GM12891 (cell line): ENCODE data around the gene CFAP210.
A peak's percentile ranks its signal among the peaks of the same experiment; 100 is the strongest.

Experiments
- PAX5 ChIP-seq: IDR thresholded peaks from 2 replicates; pipeline ENCODE4 v1.6.1; 2011; ENCODE audit warnings: low read length, moderate library complexity, mild to moderate bottlenecking; ENCODE audit not compliant: insufficient read depth, severe bottlenecking
- POLR2A ChIP-seq: IDR thresholded peaks from 2 replicates; pipeline ENCODE4 v1.6.1; 2011; ENCODE audit warnings: low read depth, low read length, control low read depth
- POLR2AphosphoS5 ChIP-seq: IDR thresholded peaks from 2 replicates; pipeline ENCODE4 v1.6.1; 2011; ENCODE audit warnings: low read depth, low read length, control low read depth
- POU2F2 ChIP-seq: IDR thresholded peaks from 2 replicates; pipeline ENCODE4 v1.6.1; 2011; ENCODE audit warnings: low read depth, mild to moderate bottlenecking, control low read depth, low read length, moderate library complexity
- SPI1 ChIP-seq: IDR thresholded peaks from 2 replicates; pipeline ENCODE4 v1.6.1; 2011; ENCODE audit warnings: low read depth, low read length, control low read depth
- TAF1 ChIP-seq: IDR thresholded peaks from 2 replicates; pipeline ENCODE4 v1.6.1; 2011; ENCODE audit warnings: low read depth, low read length, control low read depth

- TF ChIP-seq POLR2A (peak; percentile 82), SPI1 (0 out of 2 replicates have a peak, but pooled peaks have one; percentile 11), PAX5 (no peak), POU2F2 (0 out of 2 replicates have a peak, but pooled peaks have one; percentile 52), TAF1 (peak; percentile 68; the same call in 1 of the 2 replicates), POLR2AphosphoS5 (peak; percentile 82)
Observed at GRCh38 chr2:169694113-169694893, at the start of gene CFAP210, which contains the start of gene PHOSPHO2.
